Activated CD8-positive, alpha-beta memory T cell treated with anti-CD3 and anti-CD28 coated beads for 1 hour (primary cell): Measurements from ENCODE around the gene PRPF40B.

Experiments
- DNase-seq, 2 donors: peaks; one replicate each; pipeline ENCODE4 v3.0.0-alpha.2; 2020; ENCODE audit warnings: low read depth in 1 of 2; ENCODE audit errors: extremely low read depth in 1 of 2

PRPF40B gene

GRCh38 chr12:49655595-49656236 is 32.4 kb downstream of the PRPF40B start:
- DNase-seq: no peak

- DNase-seq: no peak
Measured at GRCh38 chr12:49658276-49658675, 34.9 kb downstream of the PRPF40B start.

GRCh38 chr12:49659753-49660152 is 36.4 kb downstream of the PRPF40B start:
- DNase-seq: no peak

GRCh38 chr12:49661191-49661590 is 37.8 kb downstream of the PRPF40B start:
- no peak for DNase-seq

- no peak for DNase-seq
Measured at GRCh38 chr12:49661746-49662145, 38.4 kb downstream of the PRPF40B start.

- peak; percentile 47 to 53 for DNase-seq
Measured at GRCh38 chr12:49662998-49663843, 39.9 kb downstream of the PRPF40B start.

GRCh38 chr12:49664167-49664566 is 40.8 kb downstream of the PRPF40B start:
- DNase-seq: no peak

- no peak for DNase-seq
Measured at GRCh38 chr12:49664591-49665239, 41.4 kb downstream of the PRPF40B start.

GRCh38 chr12:49665384-49665783 is 42.0 kb downstream of the PRPF40B start:
- DNase-seq: no peak

- no peak for DNase-seq
Measured at GRCh38 chr12:49666176-49666575, 42.8 kb downstream of the PRPF40B start.

- no peak for DNase-seq
Measured at GRCh38 chr12:49667325-49668090, 44.1 kb downstream of the PRPF40B start.

GRCh38 chr12:49669796-49670195 is 46.4 kb downstream of the PRPF40B start:
- DNase-seq: no peak

- peak; percentile 33 to 39 for DNase-seq
Measured at GRCh38 chr12:49671031-49671765, 47.8 kb downstream of the PRPF40B start.

- DNase-seq: no peak
Measured at GRCh38 chr12:49672301-49673217, 49.2 kb downstream of the PRPF40B start.

GRCh38 chr12:49673446-49674317 is 50.3 kb downstream of the PRPF40B start:
- DNase-seq: no peak

GRCh38 chr12:49674318-49674981 is 51.1 kb downstream of the PRPF40B start:
- DNase-seq: no peak

GRCh38 chr12:49675137-49675536 is 51.8 kb downstream of the PRPF40B start:
- no peak for DNase-seq

- no peak for DNase-seq
Measured at GRCh38 chr12:49678711-49679110, 55.4 kb downstream of the PRPF40B start.
